Measurements from ENCODE around the gene MPPED1. TPM values are rescaled to one million over a fixed set of nuclear protein-coding genes. Genes with fewer than 3 reads are reported as not detected.

The MPPED1 gene
- total and polyA plus RNA-seq, 2 donors (not counting 1 experiment from before 2014, with no cell fraction given): not detected

- DNase-seq (ENCODE audit: low read depth in 2 of 2): no peak
- Histone ChIP-seq H3K27ac (ENCODE audit: insufficient read depth, low read length) (no peak overlapping the region), H2AFZ (ENCODE audit: low read length) (no peak overlapping the region), H3K9ac (ENCODE audit: insufficient read depth, low read length) (no peak overlapping the region), H3K4me2 (ENCODE audit: extremely low read depth, insufficient read depth, low read length) (no peak overlapping the region), H3K4me3 (replicated peaks in 1 of 4; ENCODE audit: control extremely low read depth in 1 of 4, insufficient read depth in 1 of 4, low read depth in 3 of 4, low read length in 4 of 4) (no peak overlapping the region), H4K20me1 (ENCODE audit: control insufficient read depth, extremely low read depth, insufficient read depth, low read length) (no peaks in the 10 kb centered on the region), H3K27me3 (ENCODE audit: control insufficient read depth, insufficient read depth, low read length) (no peaks in the 10 kb centered on the region), H3K36me3 (ENCODE audit: control insufficient read depth, insufficient read depth, low read length) (no peaks in the 10 kb centered on the region), H3K9me3 (ENCODE audit: control insufficient read depth, insufficient read depth, low read depth, low read length) (no peaks in the 10 kb centered on the region), H3K4me1 (ENCODE audit: control insufficient read depth, extremely low read depth, insufficient read depth, low read length) (no peaks in the 10 kb centered on the region), H3K79me2 (ENCODE audit: control insufficient read depth, insufficient read depth, low read length) (no peaks in the 10 kb centered on the region)
- TF ChIP-seq CTCF (conservative IDR thresholded peaks at IDR 0.05 in 1 of 2, IDR thresholded peaks at IDR 0.05 in 1 of 2; ENCODE audit: low read depth in 1 of 2, low read length in 2 of 2) (no peak), EZH2 (IDR thresholded peaks at IDR 0.05; ENCODE audit: low read length, missing control alignments) (no peak)
Observed at GRCh38 chr22:43539572-43540528, 128.0 kb downstream of the MPPED1 start.

GRCh38 chr22:43540529-43540923 lies 128.7 kb downstream of the MPPED1 start:
- Histone ChIP-seq H3K27me3 (ENCODE audit: control insufficient read depth, insufficient read depth, low read length) (no peaks in the 10 kb centered on the region), H2AFZ (ENCODE audit: low read length) (no peak overlapping the region), H3K79me2 (ENCODE audit: control insufficient read depth, insufficient read depth, low read length) (no peaks in the 10 kb centered on the region), H4K20me1 (ENCODE audit: control insufficient read depth, extremely low read depth, insufficient read depth, low read length) (no peaks in the 10 kb centered on the region), H3K4me2 (ENCODE audit: extremely low read depth, insufficient read depth, low read length) (no peak overlapping the region), H3K4me1 (ENCODE audit: control insufficient read depth, extremely low read depth, insufficient read depth, low read length) (no peaks in the 10 kb centered on the region), H3K36me3 (ENCODE audit: control insufficient read depth, insufficient read depth, low read length) (no peaks in the 10 kb centered on the region), H3K9ac (ENCODE audit: insufficient read depth, low read length) (no peak overlapping the region), H3K4me3 (replicated peaks in 1 of 4; ENCODE audit: control extremely low read depth in 1 of 4, insufficient read depth in 1 of 4, low read depth in 3 of 4, low read length in 4 of 4) (no peak overlapping the region), H3K27ac (ENCODE audit: insufficient read depth, low read length) (no peak overlapping the region), H3K9me3 (ENCODE audit: control insufficient read depth, insufficient read depth, low read depth, low read length) (no peaks in the 10 kb centered on the region)
- TF ChIP-seq EZH2 (IDR thresholded peaks at IDR 0.05; ENCODE audit: low read length, missing control alignments) (no peak), CTCF (conservative IDR thresholded peaks at IDR 0.05 in 1 of 2, IDR thresholded peaks at IDR 0.05 in 1 of 2; ENCODE audit: low read depth in 1 of 2, low read length in 2 of 2) (no peak)
- no peak for DNase-seq (ENCODE audit: low read depth in 2 of 2)

- H3K79me2 ChIP-seq (ENCODE audit: control insufficient read depth, insufficient read depth, low read length): no peaks in the 10 kb centered on the region
- no peaks in the 10 kb centered on the region for H3K27me3 ChIP-seq (ENCODE audit: control insufficient read depth, insufficient read depth, low read length)
- H2AFZ ChIP-seq (ENCODE audit: low read length): no peak overlapping the region
- DNase-seq (ENCODE audit: low read depth in 2 of 2): no peak
- no peaks in the 10 kb centered on the region for H3K4me1 ChIP-seq (ENCODE audit: control insufficient read depth, extremely low read depth, insufficient read depth, low read length)
- H3K4me2 ChIP-seq (ENCODE audit: extremely low read depth, insufficient read depth, low read length): no peak overlapping the region
- no peak for TF ChIP-seq EZH2 (IDR thresholded peaks at IDR 0.05; ENCODE audit: low read length, missing control alignments)
- TF ChIP-seq CTCF (conservative IDR thresholded peaks at IDR 0.05 in 1 of 2, IDR thresholded peaks at IDR 0.05 in 1 of 2; ENCODE audit: low read depth in 1 of 2, low read length in 2 of 2): no peak
- H3K27ac ChIP-seq (ENCODE audit: insufficient read depth, low read length): no peak overlapping the region
- H3K36me3 ChIP-seq (ENCODE audit: control insufficient read depth, insufficient read depth, low read length): no peaks in the 10 kb centered on the region
- no peaks in the 10 kb centered on the region for H3K9me3 ChIP-seq (ENCODE audit: control insufficient read depth, insufficient read depth, low read depth, low read length)
- no peak overlapping the region for H3K9ac ChIP-seq (ENCODE audit: insufficient read depth, low read length)
- H3K4me3 ChIP-seq (replicated peaks in 1 of 4; ENCODE audit: control extremely low read depth in 1 of 4, insufficient read depth in 1 of 4, low read depth in 3 of 4, low read length in 4 of 4): no peak overlapping the region
- H4K20me1 ChIP-seq (ENCODE audit: control insufficient read depth, extremely low read depth, insufficient read depth, low read length): no peaks in the 10 kb centered on the region
Observed at GRCh38 chr22:43541022-43541421, 129.2 kb downstream of the MPPED1 start.
